Smooth muscle cell (in vitro differentiated cells): ENCODE results near the gene PVRIG. TPM values are rescaled to one million over a fixed set of nuclear protein-coding genes. Genes with fewer than 3 reads are reported as not detected.

Experiments used
- DNase-seq: peaks from one replicate; lab custom pipeline; 2025; ENCODE audit not compliant: unreplicated experiment; lab: John Stamatoyannopoulos, UW
- H2AFZ ChIP-seq: fragments of 200-600 bp; sonication (generic); 2 replicates; pipeline ENCODE4 v1.6.0; 2016; ENCODE audit warnings: antibody characterized with exemption, low read depth, mild to moderate bottlenecking
- H3F3A ChIP-seq: fragments of 200-600 bp; sonication (generic); 2 replicates; pipeline ENCODE4 v1.6.0; 2017; ENCODE audit warnings: antibody characterized with exemption, low read depth
- H3K27ac ChIP-seq: fragments of 200-600 bp; sonication (generic); 2 replicates; pipeline ENCODE4 v1.5.1; 2016; ENCODE audit warnings: low read depth, mild to moderate bottlenecking
- H3K27me3 ChIP-seq: fragments of 200-600 bp; sonication (generic); 2 replicates; pipeline ENCODE4 v1.6.1; 2016; ENCODE audit warnings: low read depth, mild to moderate bottlenecking
- H3K36me3 ChIP-seq: fragments of 200-600 bp; sonication (generic); 2 replicates; pipeline ENCODE4 v1.5.1; 2016; ENCODE audit warnings: low read depth
- H3K4me1 ChIP-seq: fragments of 200-600 bp; sonication (generic); 2 replicates; pipeline ENCODE4 v1.5.1; 2016; ENCODE audit warnings: low read depth
- H3K4me2 ChIP-seq: fragments of 200-600 bp; sonication (generic); 2 replicates; pipeline ENCODE4 v1.6.0; 2016; ENCODE audit warnings: mild to moderate bottlenecking
- H3K4me3 ChIP-seq: fragments of 200-600 bp; sonication (generic); 2 replicates; pipeline ENCODE4 v1.5.1; 2016; ENCODE audit warnings: mild to moderate bottlenecking
- H3K79me2 ChIP-seq: fragments of 200-600 bp; sonication (generic); 2 replicates; pipeline ENCODE4 v1.6.0; 2016; ENCODE audit warnings: low read depth, mild to moderate bottlenecking
- H3K9ac ChIP-seq: fragments of 200-600 bp; sonication (generic); 2 replicates; pipeline ENCODE4 v1.6.0; 2016; ENCODE audit warnings: low read depth
- H3K9me3 ChIP-seq: fragments of 200-600 bp; sonication (generic); replicated peaks from 2 replicates; pipeline ENCODE4 v1.5.1; 2016; ENCODE audit warnings: low read depth
- H4K20me1 ChIP-seq: fragments of 200-600 bp; sonication (generic); 2 replicates; pipeline ENCODE4 v1.6.0; 2016; ENCODE audit warnings: low read depth
- CTCF ChIP-seq: fragments of 200-600 bp; sonication (generic); IDR thresholded peaks from 2 replicates; pipeline ENCODE4 v1.5.1; 2017; ENCODE audit warnings: borderline replicate concordance, mild to moderate bottlenecking, antibody characterized with exemption; ENCODE audit not compliant: insufficient read depth, poor library complexity, severe bottlenecking
- WGBS: methylation state at CpG from one replicate; pipeline ENCODE4 v1.1.7; 2016; ENCODE audit warnings: low lambda C conversion rate; 5-methylcytosine and 5-hydroxymethylcytosine counted together
- polyA plus RNA-seq: library from polyadenylated mRNA; unstranded; fragments of >200 nt; fragmentation: Nextera tagmentation; extraction: Ambion mirVana; gene quantifications from 2 replicates; pipeline ENCODE4 v1.2.1, GENCODE V29; 2016
- total RNA-seq: library from RNA; depleted of rRNA; stranded (reverse); fragments of >200 nt; gene quantifications from 2 replicates; pipeline ENCODE4 v1.2.3, GENCODE V29; 2014

PVRIG gene
- total and polyA plus RNA-seq, 2 experiments from 2014 or later: not detected

- no peak overlapping the region for H3K4me3 ChIP-seq
- no peak for TF ChIP-seq CTCF
- no peak overlapping the region for H3K4me2 ChIP-seq
- no peak overlapping the region for H3K9ac ChIP-seq
- H3F3A ChIP-seq: no peaks in the 10 kb centered on the region
- H2AFZ ChIP-seq: no peak overlapping the region
- no peak for DNase-seq
- 88% methylated on average over 11 of the region's 11 CpGs for WGBS
- H3K27me3 ChIP-seq: peaks cover 31% of the 10 kb centered on the region
- no peaks in the 10 kb centered on the region for H3K36me3 ChIP-seq
- H3K27ac ChIP-seq: no peak overlapping the region
- no peaks in the 10 kb centered on the region for H4K20me1 ChIP-seq
- H3K4me1 ChIP-seq: no peaks in the 10 kb centered on the region
- H3K9me3 ChIP-seq: no peaks in the 10 kb centered on the region
- H3K79me2 ChIP-seq: no peaks in the 10 kb centered on the region
Observed at GRCh38 chr7:100200693-100201092, 19.1 kb upstream of the PVRIG start.

- Histone ChIP-seq H2AFZ (no peak overlapping the region), H3K4me1 (no peaks in the 10 kb centered on the region), H3K79me2 (no peaks in the 10 kb centered on the region), H3K9me3 (no peaks in the 10 kb centered on the region), H3K9ac (no peak overlapping the region), H3K27me3 (peaks cover 26% of the 10 kb centered on the region), H3K4me2 (no peak overlapping the region), H3F3A (no peaks in the 10 kb centered on the region), H3K36me3 (no peaks in the 10 kb centered on the region), H3K4me3 (no peak overlapping the region), H3K27ac (no peak overlapping the region), H4K20me1 (no peaks in the 10 kb centered on the region)
- TF ChIP-seq CTCF: no peak
- 94% methylated on average over 9 of the region's 9 CpGs for WGBS
- no peak for DNase-seq
Observed at GRCh38 chr7:100204454-100204853, 15.3 kb upstream of the PVRIG start.

GRCh38 chr7:100208911-100209408, 10.8 kb upstream of the PVRIG start:
- WGBS: 79% methylated on average over 6 of the region's 6 CpGs

More at GRCh38 chr7:100208911-100209408, 10.8 kb upstream of the PVRIG start:
- Histone ChIP-seq H3K4me1 (no peaks in the 10 kb centered on the region), H3K36me3 (no peaks in the 10 kb centered on the region), H2AFZ (no peak overlapping the region), H3K27me3 (peaks cover 5% of the 10 kb centered on the region), H3K9ac (no peak overlapping the region), H3K9me3 (no peaks in the 10 kb centered on the region), H4K20me1 (no peaks in the 10 kb centered on the region), H3F3A (no peaks in the 10 kb centered on the region), H3K4me2 (no peak overlapping the region), H3K27ac (no peak overlapping the region), H3K79me2 (no peaks in the 10 kb centered on the region), H3K4me3 (no peak overlapping the region)
- TF ChIP-seq CTCF: no peak
- no peak for DNase-seq
